ENCODE data around the gene PVRIG. TPM values are rescaled to one million over a fixed set of nuclear protein-coding genes. Genes with fewer than 3 reads are reported as not detected.

Gene PVRIG
- total and polyA plus RNA-seq, 9 of the 15 experiments (the other 6 are each of a cell fraction or from before 2014, with no cell fraction given): 0.16 to 0.64 TPM; not detected in 7

- TF ChIP-seq ZC3H4 (CRISPR knock-in tag; IDR thresholded peaks at IDR 0.05; ENCODE audit: borderline replicate concordance) (no peak), ZNF311 (CRISPR knock-in tag; IDR thresholded peaks at IDR 0.05) (no peak), RBFOX2 (IDR thresholded peaks at IDR 0.05; ENCODE audit: low read depth, low read length) (no peak), CC2D1A (IDR thresholded peaks at IDR 0.05) (no peak), RCOR1 (IDR thresholded peaks at IDR 0.05; ENCODE audit: borderline replicate concordance in 1 of 2, low read depth in 2 of 2, low read length in 2 of 2) (peak in 1 of 2 experiments; percentile 57; a peak in 1 of 4 replicates), KAT7 (CRISPR knock-in tag; IDR thresholded peaks at IDR 0.05; ENCODE audit: borderline replicate concordance) (no peak), U2AF1 (optimal IDR thresholded peaks at IDR 0.05; ENCODE audit: low read depth, low read length) (no peak), MCM5 (IDR thresholded peaks at IDR 0.05; ENCODE audit: low read depth) (no peak), TRIM28 (IDR thresholded peaks at IDR 0.05) (no peak), RUNX1 (IDR thresholded peaks at IDR 0.05; ENCODE audit: low read depth) (no peak), ZBTB9 (CRISPR knock-in tag; IDR thresholded peaks at IDR 0.05) (no peak), ZBTB33 (CRISPR knock-in tag; IDR thresholded peaks at IDR 0.05) (no peak), CEBPB (tag; IDR thresholded peaks at IDR 0.05) (0 out of 2 replicates have a peak, but pooled peaks have one; percentile 5), ZBTB7A (IDR thresholded peaks at IDR 0.05; ENCODE audit: borderline replicate concordance, control insufficient read depth, low read depth, low read length) (peak; percentile 85; the same call in 1 of the 2 replicates), HMGN3 (IDR thresholded peaks at IDR 0.05; ENCODE audit: borderline replicate concordance, extremely low read depth, insufficient read length, low read depth, low read length) (no peak), NFE2 (IDR thresholded peaks at IDR 0.05; ENCODE audit: low read depth) (peak; percentile 88), RBM25 (IDR thresholded peaks at IDR 0.05; ENCODE audit: low read depth, low read length, severe bottlenecking) (peak; percentile 79), CEBPG (CRISPR knock-in tag; IDR thresholded peaks at IDR 0.05) (no peak), CEBPG (tag; conservative IDR thresholded peaks at IDR 0.05 in 1 of 2, IDR thresholded peaks at IDR 0.05 in 1 of 2) (no peak), STAT5B (CRISPR knock-in tag; IDR thresholded peaks at IDR 0.05) (no peak), FOXA3 (CRISPR knock-in tag; conservative IDR thresholded peaks at IDR 0.05 in 1 of 2, IDR thresholded peaks at IDR 0.05 in 1 of 2) (peak in 1 of 2 experiments; percentile 92; a peak in 2 of 4 replicates), DPF2 (IDR thresholded peaks at IDR 0.05) (peak; percentile 47; the same call in 1 of the 2 replicates), RAD21 (CRISPR knock-in tag; conservative IDR thresholded peaks at IDR 0.05 in 1 of 2, IDR thresholded peaks at IDR 0.05 in 1 of 2) (no peak), ZSCAN29 (IDR thresholded peaks at IDR 0.05) (no peak), CTCF (IDR thresholded peaks at IDR 0.05 in 2 of 3, conservative IDR thresholded peaks at IDR 0.05 in 1 of 3; ENCODE audit: insufficient read depth in 2 of 3, low read depth in 1 of 3, low read length in 3 of 3) (no peak)
Observed at GRCh38 chr7:100247152-100247757, 27.5 kb downstream of the PVRIG start (continued).

Data from K562 (cell line).